HepG2 (cell line): ENCODE results near the gene BOLA2B. TPM values are rescaled to one million over a fixed set of nuclear protein-coding genes. Genes with fewer than 3 reads are reported as not detected.

Experiments used
- ATAC-seq: fragments of 200-7000 bp; cut with Tn5 transposase; 3 replicates; pipeline ENCODE4 v1.9.1; 2020; ENCODE audit warnings: mild to moderate bottlenecking, moderate library complexity
- BruUV-seq: library from RNA; stranded (reverse); fragments of 400-500 nt; replicated peaks from 2 replicates; lab custom pipeline; 2021; lab: Mats Ljungman, UMichigan
- CTCF ChIA-PET: fragments of 300-600 bp; formaldehyde crosslinking; extraction: SDS; loops from one replicate; lab custom pipeline; 2021; ENCODE audit warnings: low total read pairs, inconsistent platforms, low intra/inter-chr PET ratio; lab: Yijun Ruan, JAX
- POLR2A ChIA-PET: fragments of 350-600 bp; sonication (Branson Sonifier 250); formaldehyde crosslinking; loops from one replicate; lab custom pipeline; 2020; ENCODE audit warnings: antibody characterized with exemption, inconsistent platforms; lab: Yijun Ruan, JAX
- DNase-seq: peaks from one replicate; pipeline ENCODE4 v3.0.0-alpha.2; 2015; ENCODE audit warnings: low spot score
- FAIRE-seq: peaks from 3 replicates; lab custom pipeline; 2011; peaks lifted over from hg19 to GRCh38; lab: Jason Lieb, UNC
- H2AFZ ChIP-seq: one replicate; pipeline ENCODE4 v1.6.1; 2011; ENCODE audit warnings: low read length, inconsistent platforms
- H3K27ac ChIP-seq: fragments of 300-600 bp; 3 replicates; pipeline ENCODE4 v1.8.0; 2011; ENCODE audit warnings: mixed run types, mild to moderate bottlenecking, mixed read lengths, low read length, inconsistent platforms; ENCODE audit not compliant: insufficient read depth; ENCODE audit errors: extremely low read length
- H3K27me3 ChIP-seq, 2 experiments: fragments of 200-600 bp in 1 of 2; 2 replicates in 1 of 2; 3 replicates in 1 of 2; pipeline versions ENCODE4 v1.6.0 to v1.8.0; 2011; ENCODE audit warnings: low read length in 2 of 2, mild to moderate bottlenecking in 2 of 2, moderate library complexity in 2 of 2, inconsistent platforms in 1 of 2; ENCODE audit not compliant: insufficient read depth in 2 of 2, control insufficient read depth in 1 of 2
- H3K36me3 ChIP-seq, 2 experiments: fragments of 200-600 bp in 1 of 2; replicated peaks in 1 of 2; 2 replicates in 1 of 2; 3 replicates in 1 of 2; pipeline versions ENCODE4 v1.5.1 to v1.8.0; 2011; ENCODE audit warnings: low read length in 2 of 2, inconsistent platforms in 1 of 2; ENCODE audit not compliant: insufficient read depth in 2 of 2, control insufficient read depth in 1 of 2
- H3K4me1 ChIP-seq: 2 replicates; pipeline ENCODE4 v1.5.1; 2012; ENCODE audit warnings: low read length, inconsistent platforms; ENCODE audit not compliant: insufficient read depth
- H3K4me2 ChIP-seq: 2 replicates; pipeline ENCODE4 v1.6.0; 2011; ENCODE audit warnings: low read depth, low read length, inconsistent platforms
- H3K4me3 ChIP-seq, 3 experiments: fragments of 200-600 bp in 1 of 3; sonication (generic), shearing (Covaris generic) in 1 of 3; replicated peaks in 1 of 3; 2 replicates each; pipeline ENCODE4 v1.5.1; 2011 to 2016; ENCODE audit warnings: low read length in 3 of 3, inconsistent platforms in 2 of 3, low read depth in 2 of 3, mild to moderate bottlenecking in 2 of 3, control low read depth in 1 of 3, mixed read lengths in 1 of 3; ENCODE audit not compliant: insufficient read depth in 1 of 3
- H3K79me2 ChIP-seq: one replicate; pipeline ENCODE4 v1.6.1; 2011; ENCODE audit warnings: low read length, inconsistent platforms; ENCODE audit not compliant: insufficient read depth
- H3K9ac ChIP-seq: 2 replicates; pipeline ENCODE4 v1.6.0; 2011; ENCODE audit warnings: mild to moderate bottlenecking, low read depth, low read length, inconsistent platforms; ENCODE audit not compliant: insufficient read depth
- H3K9me3 ChIP-seq: 2 replicates; pipeline ENCODE4 v1.5.1; 2012; ENCODE audit warnings: mild to moderate bottlenecking, low read length
- H4K20me1 ChIP-seq: 2 replicates; pipeline ENCODE4 v1.6.0; 2011; ENCODE audit warnings: inconsistent platforms, mild to moderate bottlenecking, low read length, moderate library complexity; ENCODE audit not compliant: insufficient read depth
- EP300 ChIP-seq, 3 experiments: sonication (generic) in 1 of 3; formaldehyde crosslinking in 1 of 3; IDR thresholded peaks; 2 replicates each; pipeline versions ENCODE4 v1.5.1 to v1.6.1; 2011 to 2020; ENCODE audit warnings: low read depth in 2 of 3, low read length in 2 of 3, borderline replicate concordance in 1 of 3, improper control_type of control experiment in 1 of 3, mild to moderate bottlenecking in 1 of 3, missing genetic modification reagents in 1 of 3, moderate library complexity in 1 of 3
- FOSL2 ChIP-seq: sonication (generic); formaldehyde crosslinking; IDR thresholded peaks from 2 replicates; pipeline ENCODE4 v1.4.0; 2020; ENCODE audit warnings: missing genetic modification reagents
- KMT2B ChIP-seq: IDR thresholded peaks from 2 replicates; pipeline ENCODE4 v1.6.1; 2016; ENCODE audit warnings: missing genetic modification reagents, missing compliant biosample characterization
- NR2F6 ChIP-seq, 2 experiments: IDR thresholded peaks; 2 replicates each; pipeline ENCODE4 v1.6.1; 2016; ENCODE audit warnings: antibody characterized with exemption in 1 of 2, mild to moderate bottlenecking in 1 of 2
- RAD21 ChIP-seq: fragments of 450-650 bp; formaldehyde crosslinking; IDR thresholded peaks from 2 replicates; pipeline ENCODE4 v1.5.0; 2020; ENCODE audit warnings: mild to moderate bottlenecking
- RARA ChIP-seq: IDR thresholded peaks from 2 replicates; pipeline ENCODE4 v1.6.1; 2016; ENCODE audit warnings: missing genetic modification reagents, missing compliant biosample characterization
- RXRA ChIP-seq: sonication (generic); formaldehyde crosslinking; IDR thresholded peaks from 2 replicates; pipeline ENCODE4 v1.5.1; 2020; ENCODE audit warnings: missing genetic modification reagents
- ZMYM3 ChIP-seq: sonication (generic); formaldehyde crosslinking; IDR thresholded peaks from 2 replicates; pipeline ENCODE4 v1.5.1; 2020; ENCODE audit warnings: mild to moderate bottlenecking, missing genetic modification reagents
- ZNF121 ChIP-seq: sonication (generic); formaldehyde crosslinking; IDR thresholded peaks from 2 replicates; pipeline ENCODE4 v1.5.0; 2020; ENCODE audit warnings: mild to moderate bottlenecking, missing genetic modification reagents
- ZNF513 ChIP-seq: sonication (generic); formaldehyde crosslinking; conservative IDR thresholded peaks from 2 replicates; pipeline ENCODE4 v1.5.0; 2020; ENCODE audit warnings: missing genetic modification reagents
- ZNF770 ChIP-seq: sonication (generic); formaldehyde crosslinking; IDR thresholded peaks from 2 replicates; pipeline ENCODE4 v1.5.0; 2020; ENCODE audit warnings: mild to moderate bottlenecking, missing genetic modification reagents
- ZNF883 ChIP-seq: sonication (generic); formaldehyde crosslinking; IDR thresholded peaks from 2 replicates; pipeline ENCODE4 v1.5.1; 2020; ENCODE audit warnings: mild to moderate bottlenecking, missing genetic modification reagents; ENCODE audit errors: not compliant biosample characterization
- WGBS: methylation state at CpG from one replicate; pipeline ENCODE4 v1.1.6; 2017; ENCODE audit warnings: low lambda C conversion rate; 5-methylcytosine and 5-hydroxymethylcytosine counted together
- in situ Hi-C: cut with HindIII; loops from 2 replicates; pipeline ENCODE4 v1.10.0; 2017; ENCODE audit warnings: low pct_unique_long_range_greater_than_20kb; ENCODE audit not compliant: extremely low pct_ligation_motif_present
- intact Hi-C: fragments of 100-400 bp; cut with micrococcal nuclease; formaldehyde crosslinking; loops from one replicate; pipeline ENCODE4 v1.10.0; 2022; ENCODE audit not compliant: unreplicated experiment
- polyA plus RNA-seq, 8 experiments: library from polyadenylated mRNA; depleted of rRNA in 3 of 8; stranded (reverse) in 7 of 8; unstranded in 1 of 8; fragments of >200 nt; fragmentation: Illumina TruSeq in 4 of 8; extraction: Trizol in 4 of 8; gene quantifications; 2 replicates each; pipeline versions ENCODE4 v1.2.1 to v1.2.3, GENCODE V29; 2011 to 2016; ENCODE audit warnings: low read depth in 4 of 8, missing spikeins in 1 of 8, mixed read lengths in 1 of 8; ENCODE audit not compliant: insufficient read depth in 1 of 8
- total RNA-seq, 5 experiments: library from RNA; depleted of rRNA; stranded (reverse); fragments of >200 nt; fragmentation: Illumina TruSeq; extraction: Trizol; gene quantifications; 2 replicates each; pipeline ENCODE4 v1.2.3, GENCODE V29; 2016; ENCODE audit warnings: low read depth in 1 of 5
- TF ChIP-seq, protein P1 (sequence below): sonication (generic); formaldehyde crosslinking; IDR thresholded peaks from 2 replicates; pipeline ENCODE4 v1.4.0; 2020; ENCODE audit warnings: missing genetic modification reagents, mild to moderate bottlenecking, borderline replicate concordance
- TF ChIP-seq, protein P2 (sequence below): sonication (generic); formaldehyde crosslinking; IDR thresholded peaks from 2 replicates; pipeline ENCODE4 v1.4.0; 2020; ENCODE audit warnings: missing genetic modification reagents, borderline replicate concordance
- TF ChIP-seq, protein P3 (sequence below): sonication (generic); IDR thresholded peaks from 2 replicates; pipeline ENCODE4 v1.6.1; 2016; ENCODE audit warnings: low read depth, borderline replicate concordance

BOLA2B gene
- total and polyA plus RNA-seq, 2 of the 13 experiments (the other 11 are each of a cell fraction or from before 2014, with no cell fraction given), result 63.8 to 295 TPM

DNA sequence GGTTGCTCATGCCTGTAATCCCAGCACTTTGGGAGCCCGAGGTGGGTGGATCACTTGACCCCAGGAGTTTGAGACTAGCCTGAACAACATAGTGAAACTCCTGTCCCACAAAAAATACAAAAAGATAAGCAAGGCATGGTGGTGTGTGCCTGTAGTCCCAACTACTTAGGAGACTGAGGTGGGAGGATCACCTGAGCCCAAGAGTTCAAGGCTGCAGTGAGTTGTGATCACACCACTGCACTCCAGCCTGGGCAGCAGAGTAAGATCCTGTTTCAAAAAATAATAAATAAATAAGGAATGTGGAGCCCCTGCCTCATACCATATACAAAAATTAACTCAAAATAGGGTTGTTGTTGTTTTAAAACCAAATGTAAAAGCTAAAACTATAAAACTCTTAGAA, 36.3 kb downstream of the BOLA2B start (continued):
- no peak for TF ChIP-seq ZNF513 (CRISPR knock-in tag)
- no peak for TF ChIP-seq RAD21 (CRISPR knock-in tag)
- TF ChIP-seq ZMYM3, result peak; percentile 44; the same call in 1 of the 2 replicates

DNA sequence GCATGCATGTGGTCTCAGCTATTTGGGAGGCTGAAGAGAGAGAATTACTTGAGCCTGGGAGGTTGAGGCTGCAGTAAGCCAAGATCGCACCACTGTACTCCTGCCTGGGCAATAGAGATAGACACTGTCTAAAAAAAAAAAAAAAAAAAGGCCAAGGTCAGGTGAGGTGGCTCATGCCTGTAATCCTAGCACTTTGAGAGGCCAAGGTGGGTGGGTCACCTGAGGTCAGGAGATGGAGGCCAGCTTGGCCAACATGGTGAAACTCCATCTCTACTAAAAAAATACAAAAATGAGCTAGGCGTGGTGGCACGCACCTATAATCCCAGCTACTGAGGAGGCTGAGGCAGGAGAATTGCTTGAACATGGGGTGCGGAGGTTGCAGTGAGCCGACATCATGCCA, 38.3 kb downstream of the BOLA2B start:
- Histone ChIP-seq H3K79me2 (no peaks in the 10 kb centered on the region), H4K20me1 (no peaks in the 10 kb centered on the region), H3K9ac (no peak overlapping the region), H3K9me3 (no peaks in the 10 kb centered on the region), H2AFZ (no peak overlapping the region), H3K27me3 (no peaks in the 10 kb centered on the region), H3K27ac (no peak overlapping the region), H3K4me2 (no peak overlapping the region; the same call in 1 of the 2 replicates), H3K4me3 (no peak overlapping the region), H3K36me3 (no peaks in the 10 kb centered on the region), H3K4me1 (peaks cover 50% of the 10 kb centered on the region)
- FAIRE-seq, result no peak
- POLR2A ChIA-PET, result interaction anchor here (1.3 kb wide), 1 partner anchor 15 kb away, joined by 4 read pairs; no protein-coding TSS in a partner anchor
- CTCF ChIA-PET, result no interaction called here
- intact Hi-C loops, result no loop called here
- no peak for DNase-seq
- ATAC-seq, result no peak; the same call in 2 of the 3 replicates
- 63% methylated on average over 5 of the region's 5 CpGs for WGBS
- BruUV-seq, result no TSS peak
- in situ Hi-C loops, result no loop called here
- no peak for TF ChIP-seq KMT2B (CRISPR knock-in tag)
- TF ChIP-seq, protein P1, sequence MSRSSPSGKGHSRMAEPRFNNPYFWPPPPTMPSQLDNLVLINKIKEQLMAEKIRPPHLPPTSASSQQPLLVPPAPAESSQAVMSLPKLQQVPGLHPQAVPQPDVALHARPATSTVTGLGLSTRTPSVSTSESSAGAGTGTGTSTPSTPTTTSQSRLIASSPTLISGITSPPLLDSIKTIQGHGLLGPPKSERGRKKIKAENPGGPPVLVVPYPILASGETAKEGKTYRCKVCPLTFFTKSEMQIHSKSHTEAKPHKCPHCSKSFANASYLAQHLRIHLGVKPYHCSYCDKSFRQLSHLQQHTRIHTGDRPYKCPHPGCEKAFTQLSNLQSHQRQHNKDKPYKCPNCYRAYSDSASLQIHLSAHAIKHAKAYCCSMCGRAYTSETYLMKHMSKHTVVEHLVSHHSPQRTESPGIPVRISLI (CRISPR knock-in tag), result peak; percentile 88
- TF ChIP-seq, protein P2, sequence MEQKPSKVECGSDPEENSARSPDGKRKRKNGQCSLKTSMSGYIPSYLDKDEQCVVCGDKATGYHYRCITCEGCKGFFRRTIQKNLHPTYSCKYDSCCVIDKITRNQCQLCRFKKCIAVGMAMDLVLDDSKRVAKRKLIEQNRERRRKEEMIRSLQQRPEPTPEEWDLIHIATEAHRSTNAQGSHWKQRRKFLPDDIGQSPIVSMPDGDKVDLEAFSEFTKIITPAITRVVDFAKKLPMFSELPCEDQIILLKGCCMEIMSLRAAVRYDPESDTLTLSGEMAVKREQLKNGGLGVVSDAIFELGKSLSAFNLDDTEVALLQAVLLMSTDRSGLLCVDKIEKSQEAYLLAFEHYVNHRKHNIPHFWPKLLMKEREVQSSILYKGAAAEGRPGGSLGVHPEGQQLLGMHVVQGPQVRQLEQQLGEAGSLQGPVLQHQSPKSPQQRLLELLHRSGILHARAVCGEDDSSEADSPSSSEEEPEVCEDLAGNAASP (CRISPR knock-in tag), result peak; percentile 93; the same call in 1 of the 2 replicates
- no peak for TF ChIP-seq ZNF883
- peak; percentile 56 for TF ChIP-seq NR2F6 (IDR thresholded peaks at IDR 0.05)
- TF ChIP-seq NR2F6 (CRISPR knock-in tag; IDR thresholded peaks at IDR 0.05), result peak; percentile 54; the same call in 1 of the 2 replicates
- peak; percentile 74 for TF ChIP-seq RARA (CRISPR knock-in tag)
- TF ChIP-seq, protein P3, sequence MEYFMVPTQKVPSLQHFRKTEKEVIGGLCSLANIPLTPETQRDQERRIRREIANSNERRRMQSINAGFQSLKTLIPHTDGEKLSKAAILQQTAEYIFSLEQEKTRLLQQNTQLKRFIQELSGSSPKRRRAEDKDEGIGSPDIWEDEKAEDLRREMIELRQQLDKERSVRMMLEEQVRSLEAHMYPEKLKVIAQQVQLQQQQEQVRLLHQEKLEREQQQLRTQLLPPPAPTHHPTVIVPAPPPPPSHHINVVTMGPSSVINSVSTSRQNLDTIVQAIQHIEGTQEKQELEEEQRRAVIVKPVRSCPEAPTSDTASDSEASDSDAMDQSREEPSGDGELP, result no peak
- peak; percentile 67; the same call in 1 of the 2 replicates for TF ChIP-seq RXRA (CRISPR knock-in tag)
- 0 out of 2 replicates have a peak, but pooled peaks have one; percentile 6 for TF ChIP-seq FOSL2 (CRISPR knock-in tag)
- TF ChIP-seq EP300 (IDR thresholded peaks at IDR 0.05; ENCODE audit: low read depth in 2 of 2, low read length in 2 of 2), result 0 out of 4 replicates have a peak, but pooled peaks of 1 of the 2 experiments have one; percentile 6
- TF ChIP-seq EP300 (CRISPR knock-in tag; IDR thresholded peaks at IDR 0.05; ENCODE audit: borderline replicate concordance), result no peak
- peak; percentile 75 for TF ChIP-seq ZNF121
- peak; percentile 48; the same call in 1 of the 2 replicates for TF ChIP-seq ZNF770 (CRISPR knock-in tag)
